ENCODE results near the gene UFSP1.
"Not testable (repeated sequence)": the region's sequence is repeated elsewhere in the genome, so short reads cannot be mapped to it uniquely, and the experiment has no call there.

The UFSP1 gene

DNA sequence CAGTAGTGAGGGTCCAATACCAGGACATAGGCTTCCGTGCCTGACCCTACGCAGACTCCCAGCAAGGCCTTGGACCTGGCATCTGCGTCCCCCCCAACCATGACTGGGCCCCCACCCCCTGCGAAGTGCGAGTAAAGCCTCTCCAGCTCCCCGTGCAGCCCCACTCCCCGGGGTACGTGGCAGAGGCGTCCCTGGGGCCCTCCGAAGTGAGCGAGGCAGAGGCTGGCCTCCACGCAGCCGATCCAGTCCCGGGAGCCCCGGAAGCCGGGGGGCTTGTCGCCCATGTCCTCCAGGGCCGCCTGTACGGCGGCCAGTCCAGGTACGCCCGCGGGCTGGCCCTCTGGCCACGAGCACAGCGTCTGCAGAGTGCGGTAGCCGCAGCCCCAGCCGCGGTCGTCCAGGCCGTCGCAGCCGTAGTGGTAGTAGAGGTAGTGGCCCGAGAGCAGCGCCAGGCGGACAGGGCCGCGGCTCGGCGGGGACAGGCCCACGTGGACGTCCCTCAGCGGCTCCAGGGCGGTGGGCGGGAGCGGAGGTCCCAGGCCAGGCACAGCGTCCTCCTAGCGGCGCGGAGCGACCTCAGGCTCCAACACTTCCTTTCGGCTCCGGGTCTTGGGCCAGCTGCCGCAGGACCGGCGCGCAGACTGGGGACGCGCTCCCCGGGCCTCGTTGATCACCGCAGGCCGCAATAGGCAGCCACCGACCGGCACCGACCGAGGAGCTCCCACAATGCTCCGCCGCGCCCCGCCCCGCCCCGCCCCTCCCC, at the start of gene UFSP1:
TSS of gene UFSP1 (minus strand) at position 728 of the 763 bp plus-strand sequence. CDS start at position 284, 444 bp downstream.
- DNase-seq = peak; percentile 49

DNA sequence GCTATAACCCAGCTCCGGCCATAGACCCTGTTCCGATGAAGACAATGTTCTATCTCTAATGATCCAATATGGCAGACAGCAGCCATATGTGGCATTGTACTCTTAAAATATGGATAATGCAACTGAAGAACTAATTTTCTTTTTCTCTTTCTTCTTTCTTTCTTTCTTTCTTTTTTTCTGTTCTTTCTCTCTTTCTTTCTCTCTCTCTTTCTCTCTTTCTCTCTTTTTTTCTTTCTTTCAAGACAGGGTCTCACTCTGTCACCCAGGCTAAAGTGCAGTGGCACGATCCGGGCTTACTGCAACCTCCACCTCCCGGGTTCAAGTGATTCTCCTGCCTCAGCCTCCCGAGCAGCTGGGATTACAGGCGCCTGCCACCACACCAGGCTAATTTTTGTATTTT, 46.7 kb upstream of the UFSP1 start:
- not testable (repeated sequence) for DNase-seq

DNA sequence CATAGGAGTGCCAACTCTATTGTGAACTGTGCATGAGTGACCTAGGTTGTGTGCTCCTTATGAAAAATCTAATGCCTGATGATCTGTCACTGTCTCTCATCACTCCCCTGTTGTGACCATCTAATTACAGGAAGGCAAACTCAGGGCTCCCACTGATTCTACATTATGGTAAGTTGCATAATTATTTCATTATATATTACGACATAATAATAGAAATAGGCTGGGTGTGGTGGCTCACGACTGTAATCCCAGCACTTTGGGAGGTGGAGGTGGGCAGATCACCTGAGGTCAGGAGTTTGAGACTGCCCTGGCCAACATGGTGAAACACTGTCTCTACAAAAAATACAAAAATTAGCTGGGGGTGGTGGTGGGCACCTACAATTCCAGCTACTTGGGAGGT, 45.9 kb upstream of the UFSP1 start:
- not testable (repeated sequence) for DNase-seq

DNA sequence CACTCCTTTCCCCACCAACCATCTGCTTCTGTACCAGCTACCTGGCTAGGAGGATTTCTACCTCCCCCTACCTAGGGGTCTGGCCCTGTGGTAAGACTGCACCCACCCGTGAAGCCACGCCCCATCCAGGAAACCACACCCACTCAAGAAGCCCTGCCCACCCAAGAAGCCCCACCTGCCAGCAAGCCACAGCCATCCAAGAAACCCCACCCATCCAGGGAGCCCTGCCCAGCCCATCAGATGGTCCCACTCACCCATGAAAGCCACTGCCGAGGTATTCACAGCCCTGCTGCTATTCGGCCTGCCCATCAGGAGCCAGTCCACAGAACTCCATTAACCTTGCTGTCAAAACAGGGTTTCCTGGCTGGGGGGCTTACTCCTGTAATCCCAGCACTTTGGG, 44.2 kb upstream of the UFSP1 start:
- no peak for DNase-seq

DNA sequence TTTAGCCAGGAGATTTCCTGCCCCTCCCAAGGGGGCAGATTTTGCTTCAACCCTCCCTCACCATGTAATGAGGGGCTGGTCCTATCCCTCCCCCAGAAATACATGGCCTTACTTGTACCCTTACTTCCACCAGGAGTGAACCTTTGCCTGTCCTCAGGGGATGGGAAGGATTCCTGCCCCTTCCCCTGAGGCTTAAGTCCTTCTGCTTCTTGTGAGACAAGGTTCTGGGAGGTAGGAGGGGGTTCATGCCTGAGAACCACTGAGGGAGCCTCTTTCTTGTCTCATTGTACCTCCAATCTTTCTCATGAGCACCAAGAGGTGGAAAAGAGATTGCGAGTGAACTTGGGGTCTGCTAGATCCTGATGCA, 40.3 kb upstream of the UFSP1 start:
- no peak for DNase-seq

DNA sequence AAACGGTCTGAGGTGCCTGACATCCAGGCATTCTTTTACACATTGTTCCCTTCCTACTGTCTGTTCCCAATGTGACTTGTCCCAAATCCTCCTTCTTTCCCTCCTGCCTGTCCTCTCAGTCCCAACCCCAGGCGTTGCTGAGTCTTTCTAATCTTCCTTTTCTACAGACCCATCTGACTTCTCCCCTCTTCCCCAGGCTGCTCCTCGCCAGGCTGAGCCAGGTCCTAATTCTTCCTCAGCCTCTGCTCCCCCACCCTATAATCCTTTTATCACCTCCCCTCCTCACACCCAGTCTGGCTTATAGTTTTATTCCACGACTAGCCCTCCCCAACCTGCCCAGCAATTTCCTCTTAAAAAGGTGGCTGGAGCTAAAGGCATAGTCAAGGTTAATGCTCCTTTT, 34.1 kb upstream of the UFSP1 start:
- DNase-seq = not testable (repeated sequence)

DNA sequence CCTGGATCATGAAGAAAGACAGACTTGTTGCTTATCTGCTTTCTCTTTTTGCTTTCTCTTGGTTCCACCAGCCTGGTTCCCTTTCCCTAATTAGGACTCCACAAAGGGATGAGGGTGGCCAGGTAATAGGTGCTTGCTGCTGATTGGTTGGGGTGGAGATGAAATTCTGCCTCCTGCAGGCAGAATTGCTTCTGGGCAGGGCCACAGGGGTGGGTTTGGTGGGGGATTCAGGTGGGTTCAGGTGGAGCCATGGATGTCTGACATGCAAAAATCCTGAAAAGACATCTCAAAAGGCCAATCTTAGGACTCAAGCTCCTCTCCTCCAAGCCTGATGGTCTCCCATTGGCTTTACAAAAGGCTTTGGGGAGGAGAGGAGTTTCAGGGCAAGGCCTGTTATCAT, 31.5 kb upstream of the UFSP1 start:
- DNase-seq = no peak

DNA sequence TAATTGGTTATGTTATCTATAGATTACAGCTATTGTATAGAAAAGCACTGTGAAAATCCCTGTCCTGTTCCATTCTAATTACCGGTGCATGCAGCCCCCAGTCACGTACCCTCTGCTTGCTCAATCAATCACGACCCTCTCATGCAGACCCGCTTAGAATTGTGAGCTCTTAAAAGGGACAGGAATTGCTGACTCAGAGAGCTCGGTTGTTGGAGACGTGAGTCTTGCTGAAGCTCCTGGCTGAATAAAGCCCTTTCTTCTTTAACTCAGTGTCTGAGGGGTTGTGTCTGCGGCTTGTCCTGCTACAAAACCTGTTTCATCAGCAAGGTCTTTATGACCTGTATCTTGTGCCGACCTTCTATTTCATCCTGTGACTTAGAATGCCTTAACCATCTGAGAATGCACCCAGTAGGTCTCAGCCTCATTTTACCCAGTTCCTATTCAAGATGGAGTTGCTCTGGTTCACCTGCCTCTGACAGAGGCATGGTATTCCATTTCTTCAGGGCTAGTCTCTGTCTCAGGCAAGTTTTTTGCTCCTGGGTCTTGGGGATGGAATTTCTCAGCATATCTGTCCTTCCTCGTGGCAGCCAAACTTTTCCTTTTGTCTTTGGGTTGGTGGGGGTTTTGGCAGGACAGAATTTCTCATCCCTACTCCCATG, 30.4 kb upstream of the UFSP1 start:
- DNase-seq = not testable (repeated sequence)

DNA sequence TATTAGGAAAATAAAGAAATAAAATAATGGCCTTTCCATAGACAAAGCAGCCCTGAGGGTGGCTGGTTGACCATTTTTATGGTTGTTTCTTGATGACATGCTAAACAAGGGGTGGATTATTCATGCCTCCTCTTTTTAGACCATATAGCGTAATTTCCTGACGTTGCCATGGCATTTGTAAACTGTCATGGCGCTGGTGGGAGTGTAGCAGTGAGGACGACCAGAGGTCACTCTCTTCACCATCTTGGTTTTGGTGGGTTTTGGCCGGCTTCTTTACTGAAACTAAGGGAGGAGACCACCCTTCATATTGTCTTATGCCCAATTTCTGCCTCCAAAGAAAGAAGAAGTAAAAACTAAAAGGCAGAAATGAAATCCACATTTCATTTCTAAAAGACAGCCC, 29.8 kb upstream of the UFSP1 start:
- DNase-seq = not testable (repeated sequence)

DNA sequence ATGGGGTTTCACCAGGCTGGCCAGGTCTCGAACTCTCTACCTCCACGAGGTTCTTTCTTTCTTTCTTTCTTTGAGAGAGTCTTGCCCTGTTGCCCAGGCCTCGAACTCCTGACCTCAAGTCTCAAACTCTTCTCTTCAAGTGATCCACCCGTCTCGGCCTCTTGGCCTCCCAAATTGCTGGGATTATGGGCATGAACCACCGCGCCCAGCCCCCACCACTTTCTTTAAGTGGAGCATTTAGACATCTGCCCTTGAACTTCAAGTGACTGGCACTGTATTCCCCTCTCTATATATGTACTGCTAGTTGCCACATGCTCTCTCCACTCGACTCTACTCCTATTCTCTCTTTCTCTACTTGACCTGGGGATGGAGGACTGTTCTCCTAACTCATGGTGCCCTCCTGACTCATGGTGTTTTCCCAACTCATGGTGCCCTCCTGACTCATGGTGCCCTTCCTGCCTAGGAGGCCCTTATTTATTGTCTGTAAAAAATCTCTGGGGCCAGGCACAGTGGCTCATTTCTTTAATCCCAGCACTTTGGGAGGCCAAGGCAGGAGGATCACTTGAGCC, 25.4 kb upstream of the UFSP1 start:
- DNase-seq = no peak

DNA sequence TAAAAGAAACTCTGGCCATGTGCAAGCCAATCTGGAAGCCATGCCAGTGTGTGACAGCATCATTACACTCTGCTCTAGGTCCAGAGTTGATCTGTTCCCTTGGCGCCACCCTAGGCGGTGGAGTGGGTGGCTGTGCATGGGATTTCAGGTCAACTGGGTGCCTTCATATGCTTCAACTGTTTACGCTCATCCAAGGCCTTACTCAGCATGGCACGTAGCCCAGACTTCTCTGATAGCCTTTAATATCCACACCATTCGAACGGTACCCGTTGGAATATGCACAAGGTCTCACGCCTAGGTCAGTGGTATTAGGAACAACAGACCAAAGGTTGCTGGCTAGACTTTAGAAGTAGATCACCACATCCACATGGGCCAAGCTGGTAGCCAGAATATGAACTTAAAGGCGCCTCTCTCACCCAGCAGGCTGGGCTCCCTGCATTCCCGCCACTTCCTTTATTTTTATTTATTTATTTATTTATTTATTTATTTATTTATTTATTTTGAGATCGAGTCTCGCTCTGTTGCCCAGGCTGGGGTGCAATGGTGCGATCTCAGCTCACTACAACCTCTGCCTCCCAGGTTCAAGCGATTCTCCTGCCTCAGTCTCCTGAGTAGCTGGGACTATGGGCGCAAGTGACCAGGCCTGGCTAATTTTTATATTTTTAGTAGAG, 24.8 kb upstream of the UFSP1 start:
- no peak for DNase-seq

DNA sequence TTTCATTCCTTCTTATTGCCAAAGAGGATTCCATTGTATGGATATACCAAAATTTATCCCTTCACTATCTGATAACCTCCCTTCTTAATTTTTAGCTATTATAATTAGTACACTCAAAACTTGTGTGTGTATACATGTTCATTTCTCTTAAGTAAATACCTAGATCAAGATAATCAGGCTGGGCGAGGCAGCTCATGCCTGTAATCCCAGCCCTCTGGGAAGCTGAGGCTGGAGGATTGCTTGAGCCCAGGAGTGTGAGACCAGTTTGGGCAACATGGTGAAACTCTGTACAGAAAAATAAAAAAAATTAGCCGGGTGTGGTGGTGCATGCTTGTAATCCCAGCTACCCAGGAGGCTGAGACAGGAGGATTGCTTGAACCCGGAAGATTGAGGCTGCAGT, 22.0 kb upstream of the UFSP1 start:
- DNase-seq = no peak

DNA sequence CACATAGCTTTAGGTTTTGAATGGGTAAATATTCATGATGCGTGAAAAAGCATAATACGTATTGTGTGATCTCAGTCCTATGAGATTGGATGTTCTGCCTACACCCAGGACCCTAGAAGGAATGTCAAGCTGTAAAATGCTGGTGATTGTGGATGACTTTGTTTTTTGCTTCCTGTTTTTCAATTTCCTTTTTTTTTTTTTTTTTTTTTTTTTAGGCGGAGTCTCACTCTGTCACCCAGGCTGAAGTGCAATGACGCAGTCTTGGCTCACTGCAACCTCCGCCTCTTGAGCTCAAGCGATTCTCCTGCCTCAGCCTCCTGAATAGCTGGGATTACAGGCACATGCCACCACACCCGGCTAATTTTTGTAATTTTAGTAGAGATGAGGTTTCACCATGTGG, 20.9 kb upstream of the UFSP1 start:
- not testable (repeated sequence) for DNase-seq

DNA sequence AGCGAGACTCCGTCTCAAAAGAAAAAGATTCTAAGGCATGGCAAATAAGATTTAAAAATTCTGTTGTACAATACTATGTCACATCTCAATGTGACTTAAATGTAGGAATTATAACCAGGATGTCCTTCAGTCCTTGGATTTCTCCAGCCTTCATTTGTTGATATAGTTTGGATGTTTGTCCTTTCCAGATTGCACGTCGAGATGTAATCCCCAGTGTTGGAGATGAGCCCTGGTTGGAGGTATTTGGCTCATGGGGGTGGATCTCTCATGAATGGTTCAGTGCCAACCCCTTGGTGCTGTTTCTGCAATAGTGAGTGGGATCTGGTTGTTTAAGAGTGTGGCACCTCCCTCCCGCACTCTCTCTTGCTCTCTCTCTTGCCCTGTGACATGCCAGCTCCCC, 19.0 kb upstream of the UFSP1 start:
- no peak for DNase-seq

DNA sequence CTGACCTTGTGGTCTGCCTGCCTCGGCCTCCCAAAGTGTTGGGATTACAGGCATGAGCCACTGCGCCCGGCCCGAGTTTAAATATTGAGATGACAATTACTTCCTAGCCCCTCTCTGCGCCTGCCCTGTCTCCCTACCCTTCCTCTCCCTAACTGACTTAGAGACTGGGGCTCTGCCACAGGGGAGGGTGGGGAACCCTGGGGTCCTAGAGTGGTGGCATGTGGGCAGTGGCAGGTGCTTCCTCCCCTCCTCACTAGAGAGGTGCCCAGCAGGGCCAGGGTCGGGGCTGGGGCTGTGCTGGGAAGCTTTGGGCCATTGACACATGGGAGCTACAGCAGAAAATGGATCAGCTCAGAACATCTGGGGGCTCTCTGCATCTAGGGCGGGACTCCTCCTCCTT, 13.1 kb upstream of the UFSP1 start:
- no peak for DNase-seq

DNA sequence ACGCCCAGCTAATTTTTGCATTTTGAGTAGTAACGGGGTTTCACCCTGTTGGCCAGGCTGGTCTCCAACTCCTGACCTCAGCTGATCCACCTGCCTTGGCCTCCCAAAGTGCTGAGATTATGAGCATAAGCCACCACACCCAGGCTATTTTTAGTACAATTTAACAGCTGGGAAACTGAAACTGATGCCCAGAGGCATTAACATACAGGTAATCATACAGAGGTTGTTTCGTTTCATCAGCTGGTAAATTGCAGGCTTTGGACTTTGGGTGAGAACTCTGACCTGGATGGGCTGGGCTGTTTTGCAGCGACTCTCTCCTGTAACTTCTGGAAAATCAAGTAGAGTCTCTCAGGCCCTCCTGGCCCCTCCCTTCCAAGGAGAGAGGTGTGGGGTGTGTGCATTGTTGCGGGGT, 12.4 kb upstream of the UFSP1 start:
- no peak for DNase-seq

DNA sequence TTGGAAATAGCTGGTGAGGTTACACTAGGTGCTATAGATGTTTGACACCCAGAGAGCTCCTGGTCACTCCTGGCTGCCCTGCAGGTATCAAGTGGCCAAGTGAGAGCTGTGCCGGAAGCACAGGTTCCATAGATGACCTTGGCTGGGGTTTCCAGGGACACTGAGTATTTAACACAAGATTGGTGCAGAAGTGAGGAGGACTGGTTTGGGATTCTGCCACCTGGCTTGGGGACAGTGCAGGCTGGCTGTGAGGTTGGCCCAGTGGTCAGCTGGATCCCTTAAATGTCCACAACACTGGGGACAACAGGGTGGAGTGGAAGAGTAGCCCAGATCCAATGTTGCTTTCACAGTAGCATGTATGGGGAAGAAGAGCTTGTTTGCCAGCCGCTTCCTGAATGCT, 11.5 kb upstream of the UFSP1 start:
- no peak for DNase-seq

DNA sequence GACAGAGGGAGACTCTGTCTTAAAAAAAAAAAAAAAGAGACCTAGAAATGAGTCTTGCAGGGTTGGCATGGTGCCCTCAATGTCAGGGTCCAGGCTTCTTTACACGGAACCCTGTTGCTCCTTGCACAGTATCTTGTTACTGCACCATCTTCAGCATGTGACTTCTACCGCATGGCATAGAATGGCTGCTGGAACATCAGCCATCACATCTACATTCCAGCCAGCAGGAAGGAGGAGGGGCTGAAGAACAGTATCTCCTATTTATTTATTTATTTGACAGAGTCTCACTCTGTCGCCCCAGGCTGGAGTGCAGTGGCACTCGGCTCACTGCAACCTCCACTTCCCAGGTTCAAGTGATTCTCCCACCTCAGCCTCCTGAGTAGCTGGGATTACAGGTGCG, 9.9 kb upstream of the UFSP1 start:
- DNase-seq = no peak

DNA sequence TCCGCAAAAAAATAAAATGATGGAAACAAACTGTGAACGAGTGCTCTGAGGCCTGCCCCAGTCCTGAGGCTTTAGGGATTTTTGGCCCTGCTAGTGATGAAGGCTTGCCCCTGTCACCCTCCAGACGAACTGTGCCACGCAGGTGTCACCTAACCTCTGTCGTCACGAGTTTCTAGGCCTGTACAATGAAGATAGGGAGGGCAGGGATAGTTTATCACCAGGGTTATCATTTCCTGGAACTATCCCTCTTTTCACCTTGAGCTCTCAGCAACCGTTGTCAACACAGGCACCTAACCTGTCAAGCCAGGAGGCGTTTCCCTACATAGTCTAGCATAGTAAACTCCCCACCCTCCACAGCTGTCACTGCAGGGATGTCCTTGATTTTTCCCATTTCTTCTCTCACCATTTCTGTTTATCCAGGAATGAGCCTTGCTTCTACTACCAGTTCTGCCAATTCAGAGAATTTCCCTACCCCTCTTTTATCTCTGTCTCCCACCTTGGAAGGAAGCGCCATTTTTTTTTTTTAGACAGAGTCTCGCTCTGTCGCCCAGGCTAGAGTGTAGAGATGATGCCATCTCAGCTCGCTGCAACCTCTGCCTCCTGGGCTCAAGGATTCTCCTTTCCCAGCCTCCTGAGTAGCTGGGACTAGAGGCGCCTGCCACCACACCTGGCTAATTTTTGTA, 8.4 kb upstream of the UFSP1 start:
- DNase-seq = no peak

DNA sequence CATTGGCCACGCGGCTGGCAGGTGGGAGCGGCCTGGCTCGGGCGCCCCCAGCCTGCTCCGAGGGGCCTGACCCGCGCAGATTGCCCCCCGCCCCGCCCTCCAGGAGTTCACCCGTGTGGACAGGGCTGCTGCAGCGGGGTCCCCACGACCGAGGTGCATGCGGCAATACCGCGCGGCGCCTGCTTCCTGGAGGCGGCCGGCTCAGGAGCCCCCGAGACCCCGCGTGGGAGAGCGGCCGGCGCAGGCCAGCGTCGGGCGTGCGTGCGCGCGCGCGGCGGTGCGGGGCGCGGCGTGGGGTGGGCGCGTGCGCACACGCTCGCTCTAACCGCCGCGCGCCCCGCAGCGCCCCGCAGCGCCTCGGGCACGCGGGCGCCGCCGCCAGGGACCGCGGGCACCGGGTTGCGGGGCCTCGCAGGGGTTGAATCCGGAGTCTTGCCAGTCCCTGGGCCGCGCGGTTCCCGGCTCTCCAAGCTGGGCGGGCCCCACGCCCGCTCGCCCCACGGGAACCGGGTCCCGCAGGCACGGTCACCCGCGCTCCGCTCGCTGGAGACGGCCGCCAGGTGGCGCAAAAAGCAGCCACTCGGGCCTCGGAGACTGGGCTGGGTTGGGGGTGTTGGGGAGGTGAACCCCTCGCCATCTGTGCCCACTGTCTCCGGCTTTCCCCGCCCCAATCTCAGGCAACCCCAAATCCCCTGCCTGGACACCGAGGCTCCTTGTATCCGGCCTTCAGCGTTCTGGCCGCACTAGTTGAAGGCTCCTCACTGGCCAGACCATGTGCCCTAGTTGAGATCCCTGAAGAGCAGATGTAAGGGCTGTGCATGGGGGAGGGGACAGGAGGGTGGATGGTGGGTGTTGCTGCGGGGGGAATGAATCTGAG, 7.5 kb upstream of the UFSP1 start:
- peak; percentile 58 for DNase-seq

DNA sequence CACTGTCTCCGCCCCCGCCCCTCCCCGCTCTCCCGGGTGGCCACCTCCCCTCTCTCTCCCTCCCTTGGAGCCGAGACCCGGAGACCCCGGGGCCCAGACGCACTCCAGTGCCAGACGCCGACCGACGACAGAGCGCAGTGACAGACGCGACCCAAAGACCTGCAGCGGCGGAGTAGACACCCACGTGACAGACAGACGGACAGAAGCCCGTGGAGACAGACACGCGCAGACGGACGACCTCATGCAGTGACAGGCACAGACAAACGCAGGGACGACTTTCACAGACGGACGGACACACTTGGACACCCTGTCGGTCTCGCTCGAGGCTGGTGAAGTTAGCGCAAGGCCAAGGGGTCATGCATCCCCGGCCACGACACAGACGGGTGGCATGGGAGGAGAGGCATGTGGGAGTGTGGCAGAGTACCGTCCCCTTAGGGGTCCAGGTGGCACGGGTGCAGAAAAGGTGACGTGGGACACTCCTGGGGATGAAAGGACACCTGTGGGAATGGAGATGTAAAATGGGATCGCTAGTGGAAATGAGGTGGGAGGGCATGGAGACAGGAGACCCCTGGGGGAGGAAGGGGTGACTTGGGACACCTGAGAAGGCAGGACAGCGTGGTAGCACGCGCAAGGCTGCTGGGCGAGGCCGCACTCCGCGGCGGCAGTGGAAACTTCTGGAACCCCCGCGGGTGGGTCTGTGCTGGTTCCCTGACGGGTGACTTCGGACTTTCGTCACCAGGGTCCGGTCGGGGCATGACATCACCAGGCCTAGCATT, 6.6 kb upstream of the UFSP1 start:
- DNase-seq = peak; percentile 56

DNA sequence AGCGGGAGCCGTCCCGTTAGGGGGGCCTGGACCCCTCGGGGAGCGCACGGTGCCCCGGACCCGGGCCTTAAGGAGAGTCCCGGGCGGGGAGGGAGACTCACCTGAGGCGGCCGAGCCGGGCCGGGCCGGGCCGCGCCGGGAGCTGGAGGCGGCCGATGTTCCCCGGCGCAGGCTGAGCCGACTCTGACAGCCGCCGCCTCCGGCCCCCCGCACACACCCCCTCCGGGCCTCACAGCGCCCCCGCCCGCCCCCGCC, 6.1 kb upstream of the UFSP1 start, which contains the start of gene ACHE:
TSS of gene ACHE (minus strand) at position 188 of the 255 bp plus-strand sequence. CDS start 1,656 bp downstream, outside the sequence.
- no peak for DNase-seq

Data from femur (tissue), 1 donor.